Measurements from ENCODE around the gene FCN3.

The FCN3 gene

GRCh38 chr1:27322569-27323240 lies 51.9 kb downstream of the FCN3 start:
- no peak for DNase-seq (ENCODE audit: low read depth, low spot score)
- peak overlapping the region; percentile 93 for H3K4me3 ChIP-seq (ENCODE audit: low read length)

GRCh38 chr1:27321813-27322568 lies 52.6 kb downstream of the FCN3 start, which contains the start of gene TMEM222:
TMEM222 (plus strand) TSS chr1:27322163; CDS start chr1:27322198, 35 bp downstream.
- peak; percentile 94 for DNase-seq (ENCODE audit: low read depth, low spot score)
- peak within 1 kb of the TSS; percentile 93 for H3K4me3 ChIP-seq (ENCODE audit: low read length)
